Measurements from ENCODE around the gene ITPR2.

GRCh38 chr12:26563552-26563951, 269.4 kb downstream of the ITPR2 start:
- no peak for TF ChIP-seq CTCF (IDR thresholded peaks at IDR 0.05)
- no peak for TF ChIP-seq MAX (IDR thresholded peaks at IDR 0.05; ENCODE audit: low read depth)
- no peak for TF ChIP-seq POLR2AphosphoS5 (IDR thresholded peaks at IDR 0.05; ENCODE audit: low read depth, low read length)
- TF ChIP-seq RAD21 (IDR thresholded peaks at IDR 0.05; ENCODE audit: low read length), result no peak
- TF ChIP-seq REST (IDR thresholded peaks at IDR 0.05; ENCODE audit: low read depth, low read length), result no peak
- TF ChIP-seq SIN3A (IDR thresholded peaks at IDR 0.05; ENCODE audit: borderline replicate concordance, low read depth, low read length), result no peak
- no peak for TF ChIP-seq EZH2phosphoT487 (IDR thresholded peaks at IDR 0.05; ENCODE audit: borderline replicate concordance, low read depth)
- TF ChIP-seq USF1 (IDR thresholded peaks at IDR 0.05; ENCODE audit: borderline replicate concordance, low read depth), result no peak
- no peak for TF ChIP-seq PBX3 (IDR thresholded peaks at IDR 0.05)
- no peak for TF ChIP-seq EP300 (IDR thresholded peaks at IDR 0.05; ENCODE audit: borderline replicate concordance in 1 of 2, low read depth in 1 of 2, low read length in 1 of 2)
